IMR-90 (cell line): ENCODE results near the gene GNB1L. TPM values are rescaled to one million over a fixed set of nuclear protein-coding genes. Genes with fewer than 3 reads are reported as not detected.

Experiments
- ATAC-seq: fragments of 200-7000 bp; cut with Tn5 transposase; 2 replicates; pipeline ENCODE4 v1.9.1; 2020; ENCODE audit warnings: low read depth, mild to moderate bottlenecking, moderate library complexity
- BruUV-seq: library from RNA; stranded (reverse); fragments of 400-500 nt; replicated peaks from 2 replicates; lab custom pipeline; 2021; lab: Mats Ljungman, UMichigan
- CTCF ChIA-PET: fragments of 300-600 bp; formaldehyde crosslinking; extraction: SDS; loops from one replicate; lab custom pipeline; 2021; ENCODE audit warnings: antibody characterized with exemption; lab: Yijun Ruan, JAX
- POLR2A ChIA-PET: fragments of 300-600 bp; sonication (Branson Sonifier 250); formaldehyde crosslinking; loops from one replicate; lab custom pipeline; 2022; ENCODE audit warnings: antibody characterized with exemption; ENCODE audit not compliant: unreplicated experiment; lab: Charles Lee
- DNase-seq: peaks from one replicate; pipeline ENCODE4 v3.0.0; 2013
- H2AFZ ChIP-seq: replicated peaks from 2 replicates; pipeline ENCODE3; 2013; ENCODE audit warnings: low read length, mild to moderate bottlenecking; ENCODE audit not compliant: poor library complexity
- H2AK5ac ChIP-seq: 2 replicates; pipeline ENCODE4 v1.6.1; 2013; ENCODE audit warnings: low read depth, low read length, inconsistent platforms
- H2AK9ac ChIP-seq: replicated peaks from 2 replicates; pipeline ENCODE3; 2013; ENCODE audit warnings: mild to moderate bottlenecking, low read depth, low read length, moderate library complexity; ENCODE audit not compliant: poor library complexity
- H2BK120ac ChIP-seq: 2 replicates; pipeline ENCODE4 v1.6.1; 2013; ENCODE audit warnings: low read depth, low read length, inconsistent platforms
- H2BK15ac ChIP-seq: 3 replicates; pipeline ENCODE4 v1.6.1; 2013; ENCODE audit warnings: low read depth, low read length, inconsistent platforms
- H2BK20ac ChIP-seq: 2 replicates; pipeline ENCODE4 v1.6.1; 2013; ENCODE audit warnings: low read depth, mild to moderate bottlenecking, inconsistent platforms, low read length, moderate library complexity
- H2BK5ac ChIP-seq: 2 replicates; pipeline ENCODE4 v1.6.1; 2013; ENCODE audit warnings: mild to moderate bottlenecking, low read depth, low read length, inconsistent platforms; ENCODE audit not compliant: poor library complexity, severe bottlenecking
- H3K14ac ChIP-seq: replicated peaks from 2 replicates; pipeline ENCODE4 v1.6.1; 2013; ENCODE audit warnings: low read depth, low read length, inconsistent platforms
- H3K18ac ChIP-seq: 2 replicates; pipeline ENCODE4 v1.6.1; 2013; ENCODE audit warnings: low read depth, low read length, control low read depth
- H3K23ac ChIP-seq: 2 replicates; pipeline ENCODE4 v1.6.1; 2013; ENCODE audit warnings: low read depth, low read length, inconsistent platforms
- H3K27ac ChIP-seq: 2 replicates; pipeline ENCODE4 v1.5.1; 2013; ENCODE audit warnings: mild to moderate bottlenecking, control low read depth, low read length; ENCODE audit not compliant: insufficient read depth
- H3K27me3 ChIP-seq: 2 replicates; pipeline ENCODE4 v1.6.1; 2013; ENCODE audit warnings: low read length; ENCODE audit not compliant: control insufficient read depth, insufficient read depth
- H3K36me3 ChIP-seq: 2 replicates; pipeline ENCODE4 v1.6.1; 2013; ENCODE audit warnings: low read length, mixed read lengths; ENCODE audit not compliant: control insufficient read depth, insufficient read depth
- H3K4ac ChIP-seq: 2 replicates; pipeline ENCODE4 v1.6.1; 2013; ENCODE audit warnings: low read depth, low read length, inconsistent platforms
- H3K4me1 ChIP-seq: 2 replicates; pipeline ENCODE4 v1.6.1; 2013; ENCODE audit warnings: low read length, mixed read lengths; ENCODE audit not compliant: control insufficient read depth, insufficient read depth
- H3K4me2 ChIP-seq: 2 replicates; pipeline ENCODE4 v1.6.1; 2013; ENCODE audit warnings: low read depth, mild to moderate bottlenecking, control low read depth, low read length, moderate library complexity
- H3K4me3 ChIP-seq: 2 replicates; pipeline ENCODE4 v1.5.1; 2013; ENCODE audit warnings: low read depth, mild to moderate bottlenecking, control low read depth, low read length, moderate library complexity; ENCODE audit not compliant: insufficient read depth
- H3K56ac ChIP-seq: 2 replicates; pipeline ENCODE4 v1.6.1; 2013; ENCODE audit warnings: low read length, inconsistent platforms; ENCODE audit not compliant: insufficient read depth; ENCODE audit errors: extremely low read depth
- H3K79me1 ChIP-seq, 2 experiments: 2 replicates each; pipeline ENCODE4 v1.6.1; 2013; ENCODE audit warnings: low read length in 2 of 2, inconsistent platforms in 1 of 2, low read depth in 1 of 2
- H3K9ac ChIP-seq: 2 replicates; pipeline ENCODE4 v1.6.1; 2013; ENCODE audit warnings: low read depth, low read length, control low read depth
- H3K9me1 ChIP-seq: 2 replicates; pipeline ENCODE4 v1.6.1; 2013; ENCODE audit warnings: low read length, inconsistent platforms; ENCODE audit not compliant: insufficient read depth
- H3K9me3 ChIP-seq: 2 replicates; pipeline ENCODE4 v1.6.1; 2013; ENCODE audit warnings: low read length; ENCODE audit not compliant: control insufficient read depth, insufficient read depth
- H4K20me1 ChIP-seq: 2 replicates; pipeline ENCODE4 v1.6.1; 2013; ENCODE audit warnings: low read length, inconsistent platforms; ENCODE audit not compliant: insufficient read depth
- H4K5ac ChIP-seq: 2 replicates; pipeline ENCODE4 v1.6.1; 2013; ENCODE audit warnings: mild to moderate bottlenecking, low read depth, low read length, control low read depth
- H4K8ac ChIP-seq, 2 experiments: 2 replicates each; pipeline ENCODE4 v1.6.1; 2013; ENCODE audit warnings: low read depth in 2 of 2, low read length in 2 of 2, control low read depth in 1 of 2, inconsistent platforms in 1 of 2
- H4K91ac ChIP-seq: 2 replicates; pipeline ENCODE4 v1.6.1; 2013; ENCODE audit warnings: low read depth, low read length, inconsistent platforms; ENCODE audit not compliant: insufficient read depth
- BHLHE40 ChIP-seq: fragments of 150-350 bp; IDR thresholded peaks from 2 replicates; pipeline ENCODE4 v1.6.1; 2016; ENCODE audit warnings: mild to moderate bottlenecking, low read depth, low read length
- CEBPB ChIP-seq: IDR thresholded peaks from 2 replicates; pipeline ENCODE4 v1.6.1; 2012; ENCODE audit warnings: low read depth, low read length, improper control_type of control experiment
- CHD1 ChIP-seq: IDR thresholded peaks from 2 replicates; pipeline ENCODE4 v1.6.1; 2012; ENCODE audit warnings: low read depth, low read length, improper control_type of control experiment
- FOS ChIP-seq: fragments of 150-350 bp; IDR thresholded peaks from 2 replicates; pipeline ENCODE4 v1.6.1; 2016; ENCODE audit warnings: low read depth, low read length
- MAFK ChIP-seq: IDR thresholded peaks from 2 replicates; pipeline ENCODE4 v1.6.1; 2012; ENCODE audit warnings: low read depth, low read length, improper control_type of control experiment
- MXI1 ChIP-seq: IDR thresholded peaks from 2 replicates; pipeline ENCODE4 v1.6.1; 2012; ENCODE audit warnings: low read depth, mild to moderate bottlenecking, low read length, moderate library complexity, borderline replicate concordance
- NFE2L2 ChIP-seq: fragments of 150-350 bp; IDR thresholded peaks from 2 replicates; pipeline ENCODE4 v1.6.1; 2016; ENCODE audit warnings: low read depth, mild to moderate bottlenecking, low read length
- POLR2A ChIP-seq: IDR thresholded peaks from 2 replicates; pipeline ENCODE4 v1.6.1; 2012; ENCODE audit warnings: mild to moderate bottlenecking, low read depth, low read length
- RCOR1 ChIP-seq: IDR thresholded peaks from 2 replicates; pipeline ENCODE4 v1.6.1; 2012; ENCODE audit warnings: mild to moderate bottlenecking, low read length, improper control_type of control experiment; ENCODE audit not compliant: insufficient replicate concordance
- RFX5 ChIP-seq: IDR thresholded peaks from 2 replicates; pipeline ENCODE4 v1.8.0; 2012; ENCODE audit warnings: low read depth, mild to moderate bottlenecking, low read length, moderate library complexity
- SMC3 ChIP-seq: fragments of 150-350 bp; IDR thresholded peaks from 2 replicates; pipeline ENCODE4 v1.6.1; 2016; ENCODE audit warnings: low read depth, mild to moderate bottlenecking, antibody characterized with exemption, low read length, moderate library complexity
- WGBS, 2 experiments: methylation state at CpG; one replicate each; pipeline versions ENCODE4 v1.1.5 to v1.1.7; 2013; ENCODE audit warnings: missing lambda C conversion rate in 2 of 2; ENCODE audit not compliant: insufficient read length in 1 of 2; ENCODE audit errors: extremely low coverage in 2 of 2; 5-methylcytosine and 5-hydroxymethylcytosine counted together
- dilution Hi-C: fragments of 300-500 bp; cut with HindIII; formaldehyde crosslinking; loops from one replicate; pipeline ENCODE4 v1.14.3; 2018; ENCODE audit warnings: low sequenced_read_pairs; ENCODE audit not compliant: unreplicated experiment
- in situ Hi-C: fragments of 300-500 bp; cut with MboI; formaldehyde crosslinking; loops from 3 replicates; pipeline ENCODE4 v1.14.3; 2019; ENCODE audit warnings: low sequenced_read_pairs, inconsistent platforms, mixed read lengths
- intact Hi-C: fragments of 100-400 bp; cut with micrococcal nuclease; formaldehyde crosslinking; loops from 2 replicates; pipeline ENCODE4 v1.10.0; 2022
- polyA plus RNA-seq, 3 experiments: library from polyadenylated mRNA; depleted of rRNA; stranded (reverse); fragments of >200 nt; gene quantifications; 2 replicates each; pipeline ENCODE4 v1.2.3, GENCODE V29; 2012; ENCODE audit warnings: low replicate concordance in 1 of 3
- total RNA-seq: library from RNA; depleted of rRNA; stranded (reverse); fragments of >200 nt; gene quantifications from 2 replicates; pipeline ENCODE4 v1.2.3, GENCODE V29; 2012
- TF ChIP-seq, protein P1 (sequence below): conservative IDR thresholded peaks from 2 replicates; pipeline ENCODE4 v1.5.1; 2012; ENCODE audit warnings: mild to moderate bottlenecking, low read depth, low read length, improper control_type of control experiment
- TF ChIP-seq, protein P2 (sequence below): fragments of 150-350 bp; IDR thresholded peaks from 2 replicates; pipeline ENCODE4 v1.6.1; 2017; ENCODE audit warnings: mild to moderate bottlenecking, antibody characterized with exemption, low read length, low read depth
- TF ChIP-seq, protein P3 (sequence below): fragments of 150-350 bp; IDR thresholded peaks from 2 replicates; pipeline ENCODE4 v1.6.1; 2016; ENCODE audit warnings: low read depth, mild to moderate bottlenecking, low read length, moderate library complexity, borderline replicate concordance

GNB1L gene
- total and polyA plus RNA-seq, 2 of the 4 experiments (the other 2 are of a cell fraction): 2.5 to 4.4 TPM

DNA sequence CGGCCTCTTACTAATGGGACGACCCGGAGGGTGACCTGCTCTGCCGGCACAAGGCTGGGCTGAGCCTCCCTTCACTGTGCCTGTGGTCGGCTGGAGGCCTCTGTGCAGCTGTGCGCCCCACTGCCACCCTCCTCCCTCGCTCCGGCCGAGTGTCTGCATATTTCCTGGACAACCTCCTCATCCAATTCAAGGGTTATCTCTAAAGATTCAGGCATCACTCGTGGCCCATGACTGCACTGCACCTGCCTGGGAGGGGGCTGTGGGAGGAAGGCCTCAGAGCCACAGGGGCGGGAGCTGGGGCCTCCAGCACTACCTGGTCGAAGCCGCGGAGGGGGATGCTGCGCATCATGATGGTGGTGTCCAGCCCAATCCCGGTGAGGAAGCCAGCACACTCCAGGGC is 43.1 kb upstream of the GNB1L start:
- DNase-seq (no peak), ATAC-seq (no peak)
- H3K23ac ChIP-seq: no peak overlapping the region
- no peaks in the 10 kb centered on the region for H3K9me3 ChIP-seq
- CTCF ChIA-PET: no interaction called here
- no TSS peak for BruUV-seq
- H2AFZ ChIP-seq: no peak overlapping the region
- H4K5ac ChIP-seq: no peak overlapping the region
- no peak overlapping the region for H2BK120ac ChIP-seq
- no peak overlapping the region for H4K8ac ChIP-seq
- dilution Hi-C loops (no loop called here), in situ Hi-C loops (no loop called here), intact Hi-C loops (no loop called here)
- TF ChIP-seq FOS (no peak), MAFK (no peak), CHD1 (no peak), POLR2A (no peak), RCOR1 (no peak), NFE2L2 (no peak), BHLHE40 (no peak), CEBPB (no peak), MXI1 (no peak), RFX5 (no peak), SMC3 (no peak)
- TF ChIP-seq, protein P1, sequence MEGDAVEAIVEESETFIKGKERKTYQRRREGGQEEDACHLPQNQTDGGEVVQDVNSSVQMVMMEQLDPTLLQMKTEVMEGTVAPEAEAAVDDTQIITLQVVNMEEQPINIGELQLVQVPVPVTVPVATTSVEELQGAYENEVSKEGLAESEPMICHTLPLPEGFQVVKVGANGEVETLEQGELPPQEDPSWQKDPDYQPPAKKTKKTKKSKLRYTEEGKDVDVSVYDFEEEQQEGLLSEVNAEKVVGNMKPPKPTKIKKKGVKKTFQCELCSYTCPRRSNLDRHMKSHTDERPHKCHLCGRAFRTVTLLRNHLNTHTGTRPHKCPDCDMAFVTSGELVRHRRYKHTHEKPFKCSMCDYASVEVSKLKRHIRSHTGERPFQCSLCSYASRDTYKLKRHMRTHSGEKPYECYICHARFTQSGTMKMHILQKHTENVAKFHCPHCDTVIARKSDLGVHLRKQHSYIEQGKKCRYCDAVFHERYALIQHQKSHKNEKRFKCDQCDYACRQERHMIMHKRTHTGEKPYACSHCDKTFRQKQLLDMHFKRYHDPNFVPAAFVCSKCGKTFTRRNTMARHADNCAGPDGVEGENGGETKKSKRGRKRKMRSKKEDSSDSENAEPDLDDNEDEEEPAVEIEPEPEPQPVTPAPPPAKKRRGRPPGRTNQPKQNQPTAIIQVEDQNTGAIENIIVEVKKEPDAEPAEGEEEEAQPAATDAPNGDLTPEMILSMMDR: no peak
- TF ChIP-seq, protein P2, sequence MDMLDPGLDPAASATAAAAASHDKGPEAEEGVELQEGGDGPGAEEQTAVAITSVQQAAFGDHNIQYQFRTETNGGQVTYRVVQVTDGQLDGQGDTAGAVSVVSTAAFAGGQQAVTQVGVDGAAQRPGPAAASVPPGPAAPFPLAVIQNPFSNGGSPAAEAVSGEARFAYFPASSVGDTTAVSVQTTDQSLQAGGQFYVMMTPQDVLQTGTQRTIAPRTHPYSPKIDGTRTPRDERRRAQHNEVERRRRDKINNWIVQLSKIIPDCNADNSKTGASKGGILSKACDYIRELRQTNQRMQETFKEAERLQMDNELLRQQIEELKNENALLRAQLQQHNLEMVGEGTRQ: no peak
- TF ChIP-seq, protein P3, sequence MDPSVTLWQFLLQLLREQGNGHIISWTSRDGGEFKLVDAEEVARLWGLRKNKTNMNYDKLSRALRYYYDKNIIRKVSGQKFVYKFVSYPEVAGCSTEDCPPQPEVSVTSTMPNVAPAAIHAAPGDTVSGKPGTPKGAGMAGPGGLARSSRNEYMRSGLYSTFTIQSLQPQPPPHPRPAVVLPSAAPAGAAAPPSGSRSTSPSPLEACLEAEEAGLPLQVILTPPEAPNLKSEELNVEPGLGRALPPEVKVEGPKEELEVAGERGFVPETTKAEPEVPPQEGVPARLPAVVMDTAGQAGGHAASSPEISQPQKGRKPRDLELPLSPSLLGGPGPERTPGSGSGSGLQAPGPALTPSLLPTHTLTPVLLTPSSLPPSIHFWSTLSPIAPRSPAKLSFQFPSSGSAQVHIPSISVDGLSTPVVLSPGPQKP: no peak
- H3K4ac ChIP-seq: no peak overlapping the region
- WGBS, 2 experiments: 93% methylated on average over 3 of the region's 16 CpGs; no CpG with 5 or more reads in 1 of the 2 experiments
- no peak overlapping the region for H3K9ac ChIP-seq
- no peak overlapping the region for H3K14ac ChIP-seq
- peaks cover 0 to 9% of the 10 kb centered on the region in 2 experiments; a peak in 1 of 4 replicates for H3K79me1 ChIP-seq
- H4K20me1 ChIP-seq: no peaks in the 10 kb centered on the region
- H3K27me3 ChIP-seq: no peaks in the 10 kb centered on the region
- 0 out of 2 replicates have a peak, but pooled peaks cover 5% of the 10 kb centered on the region for H3K9me1 ChIP-seq
- H2BK5ac ChIP-seq: no peak overlapping the region
- H2AK5ac ChIP-seq: no peak overlapping the region
- H3K4me3 ChIP-seq: no peak overlapping the region
- H3K18ac ChIP-seq: no peak overlapping the region
- no peak overlapping the region for H2AK9ac ChIP-seq
- peaks cover 20% of the 10 kb centered on the region for H3K36me3 ChIP-seq
- H3K27ac ChIP-seq: no peak overlapping the region
- H3K56ac ChIP-seq: no peak overlapping the region
- peaks cover 6% of the 10 kb centered on the region for H3K4me1 ChIP-seq
- no peak overlapping the region for H4K91ac ChIP-seq
- POLR2A ChIA-PET: interaction anchor here (0.6 kb wide), 1 partner anchor 167 kb away, joined by 4 read pairs; no protein-coding TSS in a partner anchor
- no peak overlapping the region for H2BK20ac ChIP-seq
- H2BK15ac ChIP-seq: no peak overlapping the region
- no peak overlapping the region for H3K4me2 ChIP-seq
